MM.1S (cell line): ENCODE measurements around the gene MGAT5.

Experiments
- DNase-seq: peaks from one replicate; pipeline ENCODE4 v3.0.0-alpha.2; 2015
- H2AFZ ChIP-seq: fragments of 300-600 bp; sonication (generic); 2 replicates; pipeline ENCODE4 v1.6.0; 2016; ENCODE audit warnings: antibody characterized with exemption, low read length
- H3F3A ChIP-seq: fragments of 300-600 bp; sonication (generic); 2 replicates; pipeline ENCODE4 v1.6.1; 2016; ENCODE audit warnings: mild to moderate bottlenecking, antibody characterized with exemption, low read length, moderate library complexity, mixed read lengths; ENCODE audit not compliant: insufficient read depth
- H3K27ac ChIP-seq: fragments of 300-600 bp; sonication (generic); 2 replicates; pipeline ENCODE4 v1.5.1; 2016; ENCODE audit warnings: mild to moderate bottlenecking, low read length
- H3K27me3 ChIP-seq: fragments of 300-600 bp; sonication (generic); replicated peaks from 2 replicates; pipeline ENCODE4 v1.6.0; 2016; ENCODE audit warnings: low read length; ENCODE audit not compliant: insufficient read depth
- H3K36me3 ChIP-seq: fragments of 300-600 bp; sonication (generic); replicated peaks from 2 replicates; pipeline ENCODE4 v1.6.1; 2016; ENCODE audit warnings: mild to moderate bottlenecking, low read length, mixed read lengths; ENCODE audit not compliant: insufficient read depth
- H3K4me1 ChIP-seq: fragments of 300-600 bp; sonication (generic); 2 replicates; pipeline ENCODE4 v1.6.1; 2016; ENCODE audit warnings: low read length, mixed read lengths
- H3K4me2 ChIP-seq: fragments of 300-600 bp; sonication (generic); 2 replicates; pipeline ENCODE4 v1.6.0; 2016; ENCODE audit warnings: low read depth, low read length
- H3K4me3 ChIP-seq: fragments of 300-600 bp; sonication (generic); 2 replicates; pipeline ENCODE4 v1.5.1; 2016; ENCODE audit warnings: low read length, mixed read lengths
- H3K79me2 ChIP-seq: fragments of 300-600 bp; sonication (generic); 2 replicates; pipeline ENCODE4 v1.6.1; 2016; ENCODE audit warnings: mixed run types, low read length, mixed read lengths
- H3K9ac ChIP-seq: fragments of 300-600 bp; sonication (generic); 2 replicates; pipeline ENCODE4 v1.6.1; 2016; ENCODE audit warnings: low read length, mixed read lengths
- H3K9me2 ChIP-seq: fragments of 300-600 bp; sonication (generic); replicated peaks from 2 replicates; pipeline ENCODE4 v1.6.1; 2016; ENCODE audit warnings: mild to moderate bottlenecking, low read length, mixed read lengths; ENCODE audit not compliant: insufficient read depth
- H3K9me3 ChIP-seq: fragments of 300-600 bp; sonication (generic); replicated peaks from 2 replicates; pipeline ENCODE4 v1.6.1; 2016; ENCODE audit warnings: mild to moderate bottlenecking, low read length, mixed read lengths; ENCODE audit not compliant: insufficient read depth
- H4K20me1 ChIP-seq: fragments of 300-600 bp; sonication (generic); 2 replicates; pipeline ENCODE4 v1.6.1; 2016; ENCODE audit warnings: mild to moderate bottlenecking, low read length, moderate library complexity, mixed read lengths; ENCODE audit not compliant: insufficient read depth
- EZH2 ChIP-seq: fragments of 300-600 bp; sonication (generic); optimal IDR thresholded peaks from 2 replicates; pipeline ENCODE3; 2017; ENCODE audit warnings: low read depth, mild to moderate bottlenecking, antibody characterized with exemption, low read length, mixed read lengths
- EZH2phosphoT487 ChIP-seq: fragments of 300-600 bp; sonication (generic); IDR thresholded peaks from 2 replicates; pipeline ENCODE4 v1.6.1; 2018; ENCODE audit warnings: antibody characterized with exemption, low read length
- TF ChIP-seq, protein P1 (sequence below): fragments of 300-600 bp; sonication (generic); IDR thresholded peaks from 2 replicates; pipeline ENCODE4 v1.5.1; 2016; ENCODE audit warnings: antibody characterized with exemption, low read length, mixed read lengths

Gene MGAT5

GRCh38 chr2:134491771-134492441 lies 238.0 kb downstream of the MGAT5 start:
- Histone ChIP-seq H3K9ac (no peak overlapping the region), H3K4me2 (no peak overlapping the region), H3K4me3 (no peak overlapping the region), H3F3A (no peaks in the 10 kb centered on the region), H3K9me3 (no peaks in the 10 kb centered on the region), H4K20me1 (no peaks in the 10 kb centered on the region), H3K4me1 (no peaks in the 10 kb centered on the region), H2AFZ (no peak overlapping the region), H3K79me2 (no peaks in the 10 kb centered on the region), H3K27ac (no peak overlapping the region), H3K9me2 (no peaks in the 10 kb centered on the region), H3K36me3 (no peaks in the 10 kb centered on the region), H3K27me3 (no peaks in the 10 kb centered on the region)
- DNase-seq, result no peak
- TF ChIP-seq EZH2phosphoT487 (no peak), EZH2 (no peak)
- TF ChIP-seq, protein P1, sequence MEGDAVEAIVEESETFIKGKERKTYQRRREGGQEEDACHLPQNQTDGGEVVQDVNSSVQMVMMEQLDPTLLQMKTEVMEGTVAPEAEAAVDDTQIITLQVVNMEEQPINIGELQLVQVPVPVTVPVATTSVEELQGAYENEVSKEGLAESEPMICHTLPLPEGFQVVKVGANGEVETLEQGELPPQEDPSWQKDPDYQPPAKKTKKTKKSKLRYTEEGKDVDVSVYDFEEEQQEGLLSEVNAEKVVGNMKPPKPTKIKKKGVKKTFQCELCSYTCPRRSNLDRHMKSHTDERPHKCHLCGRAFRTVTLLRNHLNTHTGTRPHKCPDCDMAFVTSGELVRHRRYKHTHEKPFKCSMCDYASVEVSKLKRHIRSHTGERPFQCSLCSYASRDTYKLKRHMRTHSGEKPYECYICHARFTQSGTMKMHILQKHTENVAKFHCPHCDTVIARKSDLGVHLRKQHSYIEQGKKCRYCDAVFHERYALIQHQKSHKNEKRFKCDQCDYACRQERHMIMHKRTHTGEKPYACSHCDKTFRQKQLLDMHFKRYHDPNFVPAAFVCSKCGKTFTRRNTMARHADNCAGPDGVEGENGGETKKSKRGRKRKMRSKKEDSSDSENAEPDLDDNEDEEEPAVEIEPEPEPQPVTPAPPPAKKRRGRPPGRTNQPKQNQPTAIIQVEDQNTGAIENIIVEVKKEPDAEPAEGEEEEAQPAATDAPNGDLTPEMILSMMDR, result no peak

- Histone ChIP-seq H3K4me2 (no peak overlapping the region), H3K27ac (no peak overlapping the region), H3K9ac (no peak overlapping the region), H3K4me3 (no peak overlapping the region), H3K36me3 (no peaks in the 10 kb centered on the region), H3K79me2 (no peaks in the 10 kb centered on the region), H2AFZ (no peak overlapping the region), H4K20me1 (no peaks in the 10 kb centered on the region), H3K4me1 (no peaks in the 10 kb centered on the region), H3K9me2 (no peaks in the 10 kb centered on the region), H3K27me3 (no peaks in the 10 kb centered on the region), H3F3A (no peaks in the 10 kb centered on the region), H3K9me3 (no peaks in the 10 kb centered on the region)
- TF ChIP-seq, protein P1, result no peak
- TF ChIP-seq EZH2phosphoT487 (no peak), EZH2 (no peak)
- DNase-seq, result no peak
Measured at GRCh38 chr2:134493797-134494196, 239.9 kb downstream of the MGAT5 start.

GRCh38 chr2:134498654-134499053 lies 244.8 kb downstream of the MGAT5 start:
- Histone ChIP-seq H3K27ac (no peak overlapping the region), H3K4me2 (no peak overlapping the region), H3K27me3 (no peaks in the 10 kb centered on the region), H3K79me2 (no peaks in the 10 kb centered on the region), H3K4me1 (no peaks in the 10 kb centered on the region), H2AFZ (no peak overlapping the region), H3K36me3 (no peaks in the 10 kb centered on the region), H3K9me2 (no peaks in the 10 kb centered on the region), H4K20me1 (no peaks in the 10 kb centered on the region), H3K9me3 (no peaks in the 10 kb centered on the region), H3F3A (no peaks in the 10 kb centered on the region), H3K9ac (no peak overlapping the region), H3K4me3 (no peak overlapping the region)
- TF ChIP-seq, protein P1, result no peak
- TF ChIP-seq EZH2phosphoT487 (no peak), EZH2 (no peak)
- no peak for DNase-seq
